ENCODE data around the gene MRPS18A. TPM values are rescaled to one million over a fixed set of nuclear protein-coding genes. Genes with fewer than 3 reads are reported as not detected.

MRPS18A gene
- total and polyA plus RNA-seq, 2 donors (not counting 1 experiment from before 2014, with no cell fraction given): 39.6 to 46.3 TPM

GRCh38 chr6:43709654-43710303, 22.2 kb upstream of the MRPS18A start:
- ATAC-seq (ENCODE audit: low read depth): no peak
- H3K4me1 ChIP-seq (ENCODE audit: control insufficient read depth in 2 of 2, insufficient read depth in 2 of 2, low read length in 2 of 2): peaks cover 43 to 55% of the 10 kb centered on the region in 2 donors
- CTCF ChIA-PET: interaction anchor here (0.7 to 1.0 kb wide), 2 partner anchors 60 to 61 kb away, joined by 3 read pairs; partner anchors contain the start of gene VEGFA
- H3K27me3 Mint-ChIP-seq: no peaks in the 10 kb centered on the region
- peaks cover 53% of the 10 kb centered on the region for H3K4me1 Mint-ChIP-seq
- TF ChIP-seq CTCF (IDR thresholded peaks at IDR 0.05) (no peak), EZH2 (IDR thresholded peaks at IDR 0.05; ENCODE audit: borderline replicate concordance, insufficient read depth, low read depth, low read length, poor library complexity, severe bottlenecking) (no peak)
- intact Hi-C loops (cut with micrococcal nuclease): no loop called here
- WGBS (ENCODE audit: insufficient coverage): 85% methylated on average over 3 of the region's 7 CpGs
- no peaks in the 10 kb centered on the region for H3K36me3 ChIP-seq (replicated peaks in 1 of 2; ENCODE audit: control extremely low read depth in 1 of 2, control insufficient read depth in 1 of 2, extremely low read depth in 1 of 2, insufficient read depth in 2 of 2, low read length in 1 of 2)
- H3K9me3 Mint-ChIP-seq (ENCODE audit: insufficient read depth): no peaks in the 10 kb centered on the region
- H3K27me3 ChIP-seq (replicated peaks in 1 of 4; ENCODE audit: control extremely low read depth in 1 of 4, control insufficient read depth in 3 of 4, insufficient read depth in 4 of 4, low read length in 3 of 4): peaks cover 0 to 2% (median 0%) of the 10 kb centered on the region in 4 experiments
- H3K27ac ChIP-seq (ENCODE audit: low read length in 2 of 2): no peak overlapping the region
- no peak overlapping the region for H3K9ac ChIP-seq (ENCODE audit: low read length)
- peaks cover 0 to 11% (median 0%) of the 10 kb centered on the region in 3 donors for H3K9me3 ChIP-seq (ENCODE audit: control extremely low read depth in 1 of 3, control insufficient read depth in 2 of 3, insufficient read depth in 1 of 3, low read length in 2 of 3)
- no peaks in the 10 kb centered on the region for H3K79me2 ChIP-seq (ENCODE audit: control insufficient read depth, insufficient read depth, low read length)
- H3K27ac Mint-ChIP-seq: no peak overlapping the region
- no peak overlapping the region for H3K4me3 ChIP-seq (ENCODE audit: control extremely low read depth in 1 of 5, extremely low read depth in 1 of 5, insufficient read depth in 1 of 5, low read depth in 2 of 5, low read length in 4 of 5)
- no peaks in the 10 kb centered on the region for H4K20me1 ChIP-seq (ENCODE audit: control insufficient read depth, insufficient read depth, low read length, poor library complexity, severe bottlenecking)
- no peak for DNase-seq
- POLR2A ChIA-PET: no interaction called here
- no peak overlapping the region for H3K4me3 Mint-ChIP-seq
- no peak overlapping the region for H2AFZ ChIP-seq (ENCODE audit: insufficient read depth, low read depth, low read length, poor library complexity, severe bottlenecking)
- H3K4me2 ChIP-seq (replicated peaks; ENCODE audit: low read depth, low read length, poor library complexity, severe bottlenecking): no peak overlapping the region

GRCh38 chr6:43708860-43709653, 21.5 kb upstream of the MRPS18A start:
- intact Hi-C loops (cut with micrococcal nuclease): no loop called here
- CTCF ChIA-PET: interaction anchor here (0.8 to 1.0 kb wide), 2 partner anchors 61 to 387 kb away, joined by 3 read pairs; partner anchors contain the start of gene VEGFA
- H3K9ac ChIP-seq (ENCODE audit: low read length): no peak overlapping the region
- H3K4me1 Mint-ChIP-seq: peaks cover 50% of the 10 kb centered on the region
- no peaks in the 10 kb centered on the region for H3K36me3 ChIP-seq (replicated peaks in 1 of 2; ENCODE audit: control extremely low read depth in 1 of 2, control insufficient read depth in 1 of 2, extremely low read depth in 1 of 2, insufficient read depth in 2 of 2, low read length in 1 of 2)
- H3K27me3 ChIP-seq (replicated peaks in 1 of 4; ENCODE audit: control extremely low read depth in 1 of 4, control insufficient read depth in 3 of 4, insufficient read depth in 4 of 4, low read length in 3 of 4): peaks cover 0 to 2% (median 0%) of the 10 kb centered on the region in 4 experiments
- POLR2A ChIA-PET: no interaction called here
- no peak overlapping the region for H3K4me3 ChIP-seq (ENCODE audit: control extremely low read depth in 1 of 5, extremely low read depth in 1 of 5, insufficient read depth in 1 of 5, low read depth in 2 of 5, low read length in 4 of 5)
- TF ChIP-seq CTCF (IDR thresholded peaks at IDR 0.05) (no peak), EZH2 (IDR thresholded peaks at IDR 0.05; ENCODE audit: borderline replicate concordance, insufficient read depth, low read depth, low read length, poor library complexity, severe bottlenecking) (no peak)
- ATAC-seq (ENCODE audit: low read depth): no peak
- H3K4me3 Mint-ChIP-seq: no peak overlapping the region
- no peak overlapping the region for H3K27ac ChIP-seq (ENCODE audit: low read length in 2 of 2)
- H3K4me1 ChIP-seq (ENCODE audit: control insufficient read depth in 2 of 2, insufficient read depth in 2 of 2, low read length in 2 of 2): peaks cover 40 to 54% of the 10 kb centered on the region in 2 donors
- no peak overlapping the region for H2AFZ ChIP-seq (ENCODE audit: insufficient read depth, low read depth, low read length, poor library complexity, severe bottlenecking)
- no peaks in the 10 kb centered on the region for H3K9me3 Mint-ChIP-seq (ENCODE audit: insufficient read depth)
- H3K9me3 ChIP-seq (ENCODE audit: control extremely low read depth in 1 of 3, control insufficient read depth in 2 of 3, insufficient read depth in 1 of 3, low read length in 2 of 3): peaks cover 0 to 8% (median 0%) of the 10 kb centered on the region in 3 donors
- no peak for DNase-seq
- H3K27ac Mint-ChIP-seq: no peak overlapping the region
- H3K4me2 ChIP-seq (replicated peaks; ENCODE audit: low read depth, low read length, poor library complexity, severe bottlenecking): no peak overlapping the region
- no peaks in the 10 kb centered on the region for H4K20me1 ChIP-seq (ENCODE audit: control insufficient read depth, insufficient read depth, low read length, poor library complexity, severe bottlenecking)
- H3K79me2 ChIP-seq (ENCODE audit: control insufficient read depth, insufficient read depth, low read length): no peaks in the 10 kb centered on the region
- H3K27me3 Mint-ChIP-seq: no peaks in the 10 kb centered on the region
- WGBS (ENCODE audit: insufficient coverage): 100% methylated on average over 3 of the region's 5 CpGs

Data from B cell (primary cell).